Small intestine (tissue), 7 donors: Measurements from ENCODE around the gene MDM2. TPM values are rescaled to one million over a fixed set of nuclear protein-coding genes. Genes with fewer than 3 reads are reported as not detected.
A peak's percentile ranks its signal among the peaks of the same experiment; 100 is the strongest.

Experiments
- DNase-seq, 2 donors: peaks; one replicate each; pipeline versions ENCODE4 v3.0.0 to v3.0.0-alpha.2; 2013
- FAIRE-seq: peaks from 2 replicates; lab custom pipeline; 2012; peaks lifted over from hg19 to GRCh38; lab: Jason Lieb, UNC
- H3K27ac ChIP-seq, 3 donors: one replicate each; pipeline ENCODE4 v1.5.1; 2013; ENCODE audit warnings: low read length in 2 of 3, mild to moderate bottlenecking in 2 of 3, control low read depth in 1 of 3, inconsistent platforms in 1 of 3, low read depth in 1 of 3, moderate library complexity in 1 of 3
- H3K27me3 ChIP-seq, 3 donors: one replicate each; pipeline ENCODE4 v1.6.1; 2013; ENCODE audit warnings: low read length in 3 of 3, inconsistent platforms in 1 of 3; ENCODE audit not compliant: control insufficient read depth in 3 of 3, insufficient read depth in 3 of 3
- H3K36me3 ChIP-seq, 3 donors: one replicate each; pipeline ENCODE4 v1.6.1; 2013; ENCODE audit warnings: low read length in 3 of 3, inconsistent platforms in 1 of 3, low read depth in 1 of 3, mild to moderate bottlenecking in 1 of 3, moderate library complexity in 1 of 3; ENCODE audit not compliant: control insufficient read depth in 3 of 3, insufficient read depth in 2 of 3
- H3K4me1 ChIP-seq, 3 donors: one replicate each; pipeline ENCODE4 v1.6.1; 2013; ENCODE audit warnings: low read length in 2 of 3, inconsistent platforms in 1 of 3, low read depth in 1 of 3, mild to moderate bottlenecking in 1 of 3, moderate library complexity in 1 of 3; ENCODE audit not compliant: control insufficient read depth in 3 of 3, insufficient read depth in 2 of 3
- H3K4me3 ChIP-seq, 3 donors: one replicate each; pipeline ENCODE4 v1.5.1; 2013; ENCODE audit warnings: low read length in 3 of 3, control low read depth in 1 of 3, inconsistent platforms in 1 of 3, low read depth in 1 of 3, mild to moderate bottlenecking in 1 of 3, moderate library complexity in 1 of 3
- H3K9me3 ChIP-seq, 2 donors: one replicate each; pipeline ENCODE4 v1.6.1; 2013; ENCODE audit warnings: low read depth in 1 of 2, low read length in 1 of 2; ENCODE audit not compliant: control insufficient read depth in 2 of 2, insufficient read depth in 1 of 2
- WGBS, 3 donors: extraction: QIAGEN DNeasy Blood & Tissue Kit; methylation state at CpG; one replicate each; pipeline ENCODE4 v1.1.7; 2013; 5-methylcytosine and 5-hydroxymethylcytosine counted together
- polyA plus RNA-seq, 4 donors: library from polyadenylated mRNA; stranded (reverse) in 3 of 4; unstranded in 1 of 4; fragments of 200-250 nt in 3 of 4; fragments of 120-200 nt in 1 of 4; gene quantifications; one replicate each; pipeline versions ENCODE4 v1.2.1 to v1.2.3, GENCODE V29; 2013
- donor health status: healthy with polysubstance abuse.
- donor health status: control.
- donor health status: control.
- donor health status: Bipolar disorder and iron deficiency.
- donor health status: healthy.

Gene MDM2
- polyA plus RNA-seq, 4 donors = 20.8 to 44.1 (median 29.6) TPM

DNA sequence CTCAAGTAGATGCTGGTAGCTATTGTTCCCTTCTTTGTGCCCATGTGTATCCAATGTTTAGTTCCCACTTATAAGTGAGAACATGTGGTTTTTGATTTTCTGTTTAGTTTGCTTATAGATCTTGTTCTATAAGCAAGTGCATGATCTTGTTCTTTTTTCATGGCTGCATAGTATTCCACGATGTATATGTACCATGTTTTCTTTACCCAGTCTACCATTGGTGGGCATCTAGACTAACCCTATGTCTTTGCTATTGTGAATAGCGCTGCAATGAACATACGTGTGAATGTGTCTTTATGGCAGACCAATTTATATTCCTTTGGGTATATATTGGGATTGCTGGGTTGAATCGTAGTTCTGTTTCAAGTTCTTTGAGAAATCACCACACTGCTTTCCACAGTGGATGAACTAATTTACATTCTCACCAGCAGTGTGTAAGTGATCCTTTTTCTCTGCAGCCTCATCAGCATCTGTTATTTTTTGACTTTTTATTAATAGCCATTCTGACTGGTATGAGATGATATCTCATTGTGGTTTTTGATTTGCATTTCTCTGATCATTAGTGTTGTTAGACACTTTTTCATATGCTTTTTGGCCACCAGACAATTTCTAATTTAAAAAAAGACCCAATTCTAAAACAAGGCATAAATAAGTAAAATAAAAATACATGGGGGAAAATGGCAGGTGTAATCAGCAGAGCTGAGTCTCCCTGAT is 74.4 kb downstream of the MDM2 start:
- no peaks in the 10 kb centered on the region for H3K4me1 ChIP-seq
- no peaks in the 10 kb centered on the region for H3K27me3 ChIP-seq
- H3K4me3 ChIP-seq = no peak overlapping the region
- DNase-seq (no peak), FAIRE-seq (no peak)
- H3K27ac ChIP-seq = no peak overlapping the region
- H3K36me3 ChIP-seq = peaks cover 0 to 3% (median 0%) of the 10 kb centered on the region in 3 donors
- WGBS, 3 donors = 93 to 96% (median 96%) methylated on average over 4 of the region's 4 CpGs
- peaks cover 2 to 11% of the 10 kb centered on the region in 2 donors for H3K9me3 ChIP-seq

DNA sequence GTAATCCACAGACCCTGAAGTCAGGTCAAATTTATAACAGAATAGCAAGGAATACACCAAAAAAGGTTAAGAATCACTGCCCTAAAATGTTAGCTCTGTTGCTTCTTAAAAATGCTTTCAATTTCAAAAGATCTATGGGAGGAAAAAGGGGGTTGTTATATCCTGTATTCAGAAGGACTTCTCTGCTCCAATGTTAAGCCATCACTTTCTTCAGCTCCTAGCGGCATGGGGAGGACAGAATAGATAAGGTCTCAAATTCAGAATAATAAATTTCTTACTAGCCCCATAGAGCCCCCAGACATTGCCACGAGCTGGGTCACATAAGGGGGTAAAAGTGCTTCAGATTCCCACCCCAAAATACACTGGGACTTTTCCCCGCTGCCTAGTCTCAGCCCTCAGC is 75.2 kb downstream of the MDM2 start:
- Histone ChIP-seq H3K9me3 (peaks cover 2 to 9% of the 10 kb centered on the region in 2 donors), H3K27ac (no peak overlapping the region), H3K4me1 (no peaks in the 10 kb centered on the region), H3K4me3 (no peak overlapping the region), H3K27me3 (no peaks in the 10 kb centered on the region), H3K36me3 (peaks cover 0 to 3% (median 0%) of the 10 kb centered on the region in 3 donors)
- FAIRE-seq (no peak), DNase-seq (no peak)
- 81 to 84% (median 83%) methylated on average over 3 of the region's 3 CpGs for WGBS, 3 donors

DNA sequence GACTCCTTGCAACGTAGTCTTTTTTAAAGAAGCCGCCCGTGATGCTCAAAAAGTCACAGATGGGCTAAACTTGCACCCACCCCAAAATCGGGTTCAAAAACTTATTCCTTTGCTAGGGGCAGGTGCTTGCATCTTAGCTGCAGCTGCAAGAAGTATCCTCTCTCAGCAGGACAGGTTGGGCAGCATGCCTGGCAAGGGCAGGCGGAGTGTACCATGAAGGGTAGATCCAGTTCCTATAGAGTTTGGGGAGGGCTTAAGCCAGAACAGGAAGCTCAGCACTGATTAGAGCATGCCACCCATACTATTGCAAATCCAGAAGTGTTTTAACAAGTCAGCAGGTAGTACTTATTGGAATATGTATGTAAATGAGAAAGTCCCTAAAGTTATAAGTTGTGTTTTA is 76.3 kb downstream of the MDM2 start:
- no peaks in the 10 kb centered on the region for H3K9me3 ChIP-seq
- peaks cover 0 to 3% (median 0%) of the 10 kb centered on the region in 3 donors for H3K36me3 ChIP-seq
- DNase-seq = no peak
- no peak for FAIRE-seq
- H3K27me3 ChIP-seq = no peaks in the 10 kb centered on the region
- H3K4me3 ChIP-seq = no peak overlapping the region
- WGBS, 3 donors = 91 to 93% (median 92%) methylated on average over 5 of the region's 5 CpGs
- H3K27ac ChIP-seq = no peak overlapping the region
- no peaks in the 10 kb centered on the region for H3K4me1 ChIP-seq

DNA sequence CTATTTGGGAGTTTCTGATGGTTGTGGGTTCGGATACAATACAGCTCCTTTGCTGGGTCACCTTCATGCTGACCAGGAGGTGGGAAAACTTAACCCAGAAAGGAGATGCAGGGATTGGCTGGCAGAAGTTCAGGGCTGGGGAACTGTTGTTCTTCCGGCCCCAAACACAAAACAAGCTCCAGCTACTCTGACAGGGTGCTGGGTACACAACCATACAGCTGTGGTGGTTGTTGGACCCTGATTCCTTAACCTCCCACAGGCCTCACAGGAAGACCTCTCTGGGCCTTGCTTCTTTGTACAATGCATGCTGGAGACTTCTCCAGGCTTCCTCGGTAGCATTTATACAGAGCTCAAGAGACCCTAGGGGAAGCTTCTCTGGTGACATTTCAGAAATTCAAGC is 77.4 kb downstream of the MDM2 start:
- Histone ChIP-seq H3K36me3 (peaks cover 0 to 3% (median 0%) of the 10 kb centered on the region in 3 donors), H3K27me3 (no peaks in the 10 kb centered on the region), H3K9me3 (no peaks in the 10 kb centered on the region), H3K4me3 (no peak overlapping the region), H3K27ac (no peak overlapping the region), H3K4me1 (no peaks in the 10 kb centered on the region)
- WGBS, 3 donors = 86 to 93% (median 88%) methylated on average over 3 of the region's 3 CpGs
- no peak for DNase-seq
- FAIRE-seq = no peak

DNA sequence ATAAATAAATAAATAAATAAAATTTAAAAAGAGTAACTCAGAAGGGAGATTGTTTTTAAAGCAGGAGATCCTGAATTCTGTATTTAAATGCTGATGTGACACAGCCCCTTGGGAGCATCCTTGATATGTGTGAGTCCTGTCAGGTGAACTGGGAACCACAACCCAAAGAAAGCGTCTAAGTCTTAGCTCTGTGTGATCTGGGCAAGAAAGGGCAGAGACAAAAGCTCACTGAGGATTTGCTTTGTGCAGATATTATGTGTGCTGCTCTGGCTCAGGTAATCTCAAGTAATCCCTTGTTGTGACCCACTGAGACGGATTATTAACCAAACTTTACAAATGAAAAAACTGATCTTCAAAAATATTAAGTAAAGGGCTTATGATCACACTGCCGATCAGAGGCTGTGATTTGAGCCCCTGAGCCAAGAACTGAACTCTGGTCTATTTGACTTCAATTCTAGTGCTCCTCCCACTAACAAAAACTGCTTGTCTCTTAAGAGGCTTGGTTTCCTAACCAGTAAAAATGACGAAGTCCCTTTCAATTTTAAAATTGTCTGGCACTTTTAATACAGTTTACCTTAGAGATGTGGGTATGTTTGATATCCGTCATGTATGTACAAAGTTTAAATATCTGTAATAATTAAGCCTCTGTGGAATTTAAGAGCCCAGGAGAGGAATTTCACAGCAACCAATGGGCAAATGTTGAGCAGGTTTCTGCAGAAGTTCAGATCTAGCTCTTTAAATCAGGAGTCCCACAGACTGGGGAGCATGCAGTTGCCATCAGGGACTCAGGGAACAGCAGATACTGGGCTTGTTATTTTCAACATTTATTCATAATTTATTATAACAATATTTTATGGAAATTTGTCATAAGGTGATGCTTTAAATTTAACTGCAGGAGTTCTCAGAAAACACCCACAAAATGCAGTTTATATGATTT is 78.9 kb downstream of the MDM2 start:
- H3K27me3 ChIP-seq = no peaks in the 10 kb centered on the region
- WGBS, 3 donors = 73 to 78% (median 76%) methylated on average over 5 of the region's 5 CpGs
- FAIRE-seq = no peak

DNA sequence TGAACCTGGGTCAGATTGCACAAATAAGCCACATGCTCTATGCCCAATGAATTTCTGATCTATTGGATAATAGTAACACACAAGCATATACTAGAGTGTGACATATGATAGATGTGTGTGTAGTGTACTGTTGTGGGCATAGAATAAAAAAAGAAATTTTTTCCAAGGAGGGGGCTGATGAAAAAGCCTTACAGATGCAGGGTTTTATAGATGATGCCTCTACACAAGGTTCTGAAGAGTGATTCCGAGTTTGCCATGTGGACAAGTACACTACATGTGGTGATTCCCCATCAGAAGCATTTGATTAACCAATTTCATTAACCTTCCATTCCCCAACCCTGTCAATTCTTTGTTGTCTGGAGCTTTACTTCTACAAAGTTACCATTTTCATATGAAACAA is 79.7 kb downstream of the MDM2 start:
- DNase-seq (no peak), FAIRE-seq (no peak)
- H3K4me3 ChIP-seq = no peak overlapping the region
- H3K36me3 ChIP-seq = peaks cover 0 to 3% (median 0%) of the 10 kb centered on the region in 3 donors
- WGBS, 3 donors = 83 to 87% (median 85%) methylated on average over 1 of the region's 1 CpG
- H3K27me3 ChIP-seq = no peaks in the 10 kb centered on the region
- no peaks in the 10 kb centered on the region for H3K9me3 ChIP-seq
- no peaks in the 10 kb centered on the region for H3K4me1 ChIP-seq
- H3K27ac ChIP-seq = no peak overlapping the region

More for the DNA sequence above, 78.9 kb downstream of the MDM2 start:
- Histone ChIP-seq H3K4me1 (no peaks in the 10 kb centered on the region), H3K9me3 (no peaks in the 10 kb centered on the region), H3K36me3 (peaks cover 0 to 3% (median 0%) of the 10 kb centered on the region in 3 donors), H3K27ac (no peak overlapping the region), H3K4me3 (no peak overlapping the region)
- no peak for DNase-seq

DNA sequence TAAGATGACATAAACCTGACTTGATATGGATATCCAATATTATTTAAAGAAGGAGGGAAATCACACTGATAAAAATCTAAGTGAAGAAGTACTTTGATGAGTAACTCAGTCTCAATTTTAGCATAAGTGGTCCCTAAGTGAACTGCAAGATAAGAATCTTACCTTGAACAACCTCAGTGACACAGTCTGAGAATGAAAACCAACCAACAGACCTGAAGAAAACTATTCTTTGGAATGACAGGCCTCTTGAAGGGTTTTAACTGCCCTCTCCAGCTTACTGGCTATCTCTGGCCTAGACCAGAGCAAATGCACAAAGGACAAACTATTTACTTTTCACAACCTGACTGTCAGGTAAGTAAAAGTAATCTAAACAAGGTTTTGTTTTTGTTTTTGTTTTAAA is 80.3 kb downstream of the MDM2 start:
- Histone ChIP-seq H3K9me3 (no peaks in the 10 kb centered on the region), H3K27ac (no peak overlapping the region)
- FAIRE-seq = no peak

DNA sequence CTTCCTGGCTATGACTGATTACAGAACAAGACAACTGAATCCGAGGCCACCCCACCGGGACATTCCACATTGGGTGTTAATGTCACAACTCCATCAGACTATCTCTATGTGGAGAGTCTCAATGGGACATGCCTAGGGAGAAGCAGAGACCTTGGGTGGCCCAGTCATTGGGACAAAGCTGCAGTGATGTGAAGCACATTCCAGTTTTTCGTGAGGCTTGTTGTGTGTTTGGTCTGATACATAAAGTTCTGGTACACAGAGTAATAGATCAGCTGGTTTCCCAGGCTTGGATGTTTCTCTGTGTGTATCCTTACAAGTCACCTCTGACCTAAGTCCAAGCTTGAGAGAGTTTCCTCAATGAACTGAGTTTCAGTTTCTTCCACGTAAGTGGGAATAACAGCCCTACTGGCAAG is 82.7 kb downstream of the MDM2 start:
- WGBS, 3 donors = 70 to 71% (median 70%) methylated on average over 4 of the region's 4 CpGs
- H3K4me1 ChIP-seq = no peaks in the 10 kb centered on the region
- H3K36me3 ChIP-seq = no peaks in the 10 kb centered on the region
- no peaks in the 10 kb centered on the region for H3K9me3 ChIP-seq
- H3K27ac ChIP-seq = peak overlapping the region in 1 of 3 donors; percentile 8
- H3K27me3 ChIP-seq = no peaks in the 10 kb centered on the region
- FAIRE-seq (no peak), DNase-seq (peak; percentile 15 to 37)
- no peak overlapping the region for H3K4me3 ChIP-seq

More for the DNA sequence above, 80.3 kb downstream of the MDM2 start:
- no peak overlapping the region for H3K4me3 ChIP-seq
- peaks cover 0 to 3% (median 0%) of the 10 kb centered on the region in 3 donors for H3K36me3 ChIP-seq
- no peak for DNase-seq
- no peaks in the 10 kb centered on the region for H3K27me3 ChIP-seq
- H3K4me1 ChIP-seq = no peaks in the 10 kb centered on the region
